Activated naive CD4-positive, alpha-beta T cell (primary cell): ENCODE results near the gene METTL18.
"Not testable (repeated sequence)": the region's sequence is repeated elsewhere in the genome, so short reads cannot be mapped to it uniquely, and the experiment has no call there.

ENCODE experiments used
- DNase-seq, 4 experiments: peaks; one replicate each; lab custom pipeline; 2025; lab: John Stamatoyannopoulos, UW

The METTL18 gene

GRCh38 chr1:169794530-169795416, at the start of gene METTL18:
METTL18 (minus strand) TSS chr1:169794907; CDS start chr1:169793695, 1,212 bp downstream.
- DNase-seq = peak; percentile 66 to 81 (median 74)

- no peak for DNase-seq
Observed at GRCh38 chr1:169838942-169839341, 44.2 kb upstream of the METTL18 start.

- no peak for DNase-seq
Observed at GRCh38 chr1:169836198-169836597, 41.5 kb upstream of the METTL18 start.

GRCh38 chr1:169835647-169836046, 40.9 kb upstream of the METTL18 start:
- no peak for DNase-seq

GRCh38 chr1:169834869-169835268, 40.2 kb upstream of the METTL18 start:
- DNase-seq = no peak

- DNase-seq = no peak
Observed at GRCh38 chr1:169833179-169833901, 38.6 kb upstream of the METTL18 start.

GRCh38 chr1:169829671-169830070, 35.0 kb upstream of the METTL18 start:
- no peak for DNase-seq

- DNase-seq = no peak
Observed at GRCh38 chr1:169824153-169824552, 29.4 kb upstream of the METTL18 start.

- DNase-seq = no peak
Observed at GRCh38 chr1:169821500-169821899, 26.8 kb upstream of the METTL18 start.

- no peak for DNase-seq
Observed at GRCh38 chr1:169816617-169817016, 21.9 kb upstream of the METTL18 start.

GRCh38 chr1:169814265-169814664, 19.6 kb upstream of the METTL18 start:
- DNase-seq = no peak

- DNase-seq = no peak
Observed at GRCh38 chr1:169812131-169812530, 17.4 kb upstream of the METTL18 start.

- DNase-seq = not testable (repeated sequence)
Observed at GRCh38 chr1:169811418-169812035, 16.8 kb upstream of the METTL18 start.

GRCh38 chr1:169809370-169810095, 14.8 kb upstream of the METTL18 start:
- DNase-seq = no peak

- DNase-seq = no peak
Observed at GRCh38 chr1:169804941-169805340, 10.2 kb upstream of the METTL18 start.

GRCh38 chr1:169802888-169803287, 8.2 kb upstream of the METTL18 start:
- DNase-seq = no peak

- DNase-seq = no peak
Observed at GRCh38 chr1:169797281-169797680, 2.6 kb upstream of the METTL18 start.

- DNase-seq = no peak
Observed at GRCh38 chr1:169796274-169796810, 1.6 kb upstream of the METTL18 start.

GRCh38 chr1:169795687-169796086, 980 bp upstream of the METTL18 start:
- DNase-seq = no peak

GRCh38 chr1:169793730-169794129, 977 bp downstream of the METTL18 start:
- DNase-seq = no peak

- DNase-seq = no peak
Observed at GRCh38 chr1:169788402-169788801, 6.3 kb downstream of the METTL18 start.

- DNase-seq = no peak
Observed at GRCh38 chr1:169786974-169787373, 7.7 kb downstream of the METTL18 start.
